Measurements from ENCODE around the gene CAMKMT.

DNA sequence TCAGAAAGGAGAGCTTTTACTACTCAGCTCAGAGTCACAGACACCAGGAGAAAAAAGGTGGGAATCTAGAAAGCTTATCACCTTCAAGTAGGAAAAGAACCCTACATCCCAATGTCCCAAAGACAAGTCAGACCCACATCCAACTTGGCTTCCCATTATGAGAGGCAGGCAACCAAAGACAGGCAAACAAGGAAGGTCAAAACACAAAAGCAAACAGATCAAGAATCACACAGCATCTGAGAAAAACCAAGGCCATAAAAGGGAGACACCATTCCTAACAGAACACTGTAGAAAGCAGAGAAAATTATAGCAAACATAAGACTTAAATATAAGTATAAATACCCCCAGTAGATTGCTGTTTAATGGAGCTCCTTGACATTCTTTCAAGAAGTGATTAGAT lies 45.8 kb upstream of the CAMKMT start:
- TF ChIP-seq POLR2A (IDR thresholded peaks at IDR 0.05) (no peak), EP300 (IDR thresholded peaks at IDR 0.05) (no peak)
